Tibial nerve (tissue), 4 donors: ENCODE results near the gene DHFR2. TPM values are rescaled to one million over a fixed set of nuclear protein-coding genes. Genes with fewer than 3 reads are reported as not detected.
"Not testable (repeated sequence)": the region's sequence is repeated elsewhere in the genome, so short reads cannot be mapped to it uniquely, and the experiment has no call there.

ENCODE experiments used
- DNase-seq, 2 donors: peaks; one replicate each; pipeline ENCODE4 v3.0.0-alpha.2; 2019; ENCODE audit warnings: low spot score in 2 of 2
- H3K27ac ChIP-seq, 4 donors: fragments of 200-600 bp; sonication (generic) in 3 of 4; one replicate each; pipeline ENCODE4 v1.5.1; 2017 to 2019; ENCODE audit warnings: mild to moderate bottlenecking in 1 of 4
- H3K27me3 ChIP-seq, 2 donors: fragments of 200-600 bp; sonication (generic) in 1 of 2; one replicate each; pipeline versions ENCODE4 v1.5.1 to v1.6.0; 2017 to 2019
- H3K36me3 ChIP-seq, 3 donors: fragments of 200-600 bp; sonication (generic); one replicate each; pipeline ENCODE4 v1.5.1; 2018 to 2019
- H3K4me1 ChIP-seq, 4 donors: fragments of 200-600 bp; sonication (generic) in 3 of 4; one replicate each; pipeline ENCODE4 v1.5.1; 2017 to 2019
- H3K4me3 ChIP-seq, 4 donors: fragments of 200-600 bp; sonication (generic) in 3 of 4; one replicate each; pipeline ENCODE4 v1.5.1; 2017 to 2019; ENCODE audit warnings: mild to moderate bottlenecking in 1 of 4, moderate library complexity in 1 of 4
- H3K9me3 ChIP-seq, 4 donors: fragments of 200-600 bp; sonication (generic) in 3 of 4; one replicate each; pipeline ENCODE4 v1.5.1; 2017 to 2019
- CTCF ChIP-seq, 5 experiments: fragments of 200-600 bp in 3 of 5; fragments of 450-650 bp in 2 of 5; sonication (generic) in 3 of 5; IDR thresholded peaks; one replicate each; pipeline ENCODE4 v1.5.1; 2016 to 2019; ENCODE audit warnings: antibody characterized with exemption in 5 of 5, mild to moderate bottlenecking in 3 of 5, moderate library complexity in 2 of 5
- EP300 ChIP-seq, 2 donors: sonication (generic); formaldehyde crosslinking; IDR thresholded peaks; one replicate each; pipeline ENCODE4 v1.6.1; 2017; ENCODE audit warnings: antibody characterized with exemption in 2 of 2, mild to moderate bottlenecking in 1 of 2
- POLR2A ChIP-seq, 2 donors: fragments of 450-650 bp; IDR thresholded peaks; one replicate each; pipeline ENCODE4 v1.6.1; 2017; ENCODE audit warnings: antibody characterized with exemption in 2 of 2, mild to moderate bottlenecking in 2 of 2, moderate library complexity in 2 of 2
- WGBS, 2 donors: methylation state at CpG; one replicate each; pipeline ENCODE4 v1.1.5; 2018; 5-methylcytosine and 5-hydroxymethylcytosine counted together
- total RNA-seq, 4 donors: library from RNA; depleted of rRNA; stranded (reverse); fragments of >200 nt; gene quantifications; one replicate each; pipeline ENCODE4 v1.1.0, GENCODE V29; 2016

DHFR2 gene
- total RNA-seq, 4 donors from 2014 or later = 3.9 to 8.5 (median 4.9) TPM

DNA sequence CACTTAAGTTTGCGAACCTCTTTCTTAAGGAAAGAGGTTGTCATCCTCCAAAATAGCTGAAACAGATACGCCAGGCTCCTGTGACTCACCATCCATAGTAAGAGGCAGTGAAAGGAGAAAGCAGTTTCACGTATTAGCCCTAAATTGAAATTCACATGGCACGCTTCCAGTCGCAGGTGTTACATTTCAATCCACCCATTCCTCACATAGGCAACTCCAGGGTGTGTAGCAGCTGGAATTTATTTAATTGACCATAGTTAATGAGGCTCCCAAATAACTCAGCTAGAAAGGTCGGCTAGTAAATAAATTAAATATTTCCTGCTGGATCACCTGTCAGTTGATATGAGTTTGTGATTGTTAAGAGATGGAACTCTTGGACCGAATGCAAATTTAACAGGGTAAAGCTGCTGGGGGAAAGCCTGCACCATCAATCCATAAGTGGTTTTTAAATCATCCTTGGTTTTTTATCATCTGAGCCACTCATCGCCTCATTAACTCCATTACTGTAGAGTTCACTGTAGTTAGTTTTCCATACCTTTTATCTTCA is 19.7 kb upstream of the DHFR2 start:
- 84 to 90% methylated on average over 8 of the region's 8 CpGs for WGBS, 2 donors
- H3K9me3 ChIP-seq = no peaks in the 10 kb centered on the region
- peaks cover 0 to 10% (median 0%) of the 10 kb centered on the region in 4 donors for H3K4me1 ChIP-seq
- TF ChIP-seq CTCF (IDR thresholded peaks at IDR 0.05) (no peak), EP300 (IDR thresholded peaks at IDR 0.05) (no peak), POLR2A (IDR thresholded peaks at IDR 0.05) (no peak)
- DNase-seq = no peak
- no peaks in the 10 kb centered on the region for H3K27me3 ChIP-seq
- no peak overlapping the region for H3K4me3 ChIP-seq
- H3K36me3 ChIP-seq = peaks cover 0 to 21% (median 0%) of the 10 kb centered on the region in 3 donors
- no peak overlapping the region for H3K27ac ChIP-seq

- peaks cover 0 to 10% (median 0%) of the 10 kb centered on the region in 4 donors for H3K4me1 ChIP-seq
- no peak overlapping the region for H3K4me3 ChIP-seq
- H3K27ac ChIP-seq = no peak overlapping the region
- TF ChIP-seq EP300 (IDR thresholded peaks at IDR 0.05) = no peak
- TF ChIP-seq CTCF (IDR thresholded peaks at IDR 0.05) = no peak
- no peak for TF ChIP-seq POLR2A (IDR thresholded peaks at IDR 0.05)
- H3K36me3 ChIP-seq = peaks cover 0 to 24% (median 0%) of the 10 kb centered on the region in 3 donors
- H3K9me3 ChIP-seq = no peaks in the 10 kb centered on the region
- no peak for DNase-seq
- WGBS, 2 donors = 84 to 88% methylated on average over 5 of the region's 5 CpGs
- no peaks in the 10 kb centered on the region for H3K27me3 ChIP-seq
These were observed 19.2 kb upstream of the DHFR2 start for GRCh38 chr3:94081884-94082283.

DNA sequence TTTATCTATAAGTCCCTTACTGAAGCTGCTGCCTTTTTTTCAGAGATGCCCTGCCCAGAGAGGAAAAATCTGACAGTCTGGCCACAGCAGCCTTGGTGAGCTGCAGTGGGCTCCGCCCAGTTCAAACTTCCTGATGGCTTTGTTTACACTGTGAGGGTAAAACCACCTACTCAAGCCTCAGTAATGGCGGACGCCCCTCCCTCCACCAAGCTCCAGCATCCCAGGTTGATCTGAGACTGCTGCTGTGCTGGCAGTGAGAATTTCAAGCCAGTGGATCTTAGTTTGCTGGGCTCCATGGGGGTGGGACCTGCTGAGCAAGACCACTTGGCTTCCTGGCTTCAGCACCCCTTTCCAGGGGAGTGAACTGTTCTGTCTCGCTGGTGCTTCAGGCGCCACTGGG is 17.8 kb upstream of the DHFR2 start:
- 96 to 100% methylated on average over 4 to 5 of the region's 5 CpGs for WGBS, 2 donors
- H3K4me1 ChIP-seq, H3K4me3 ChIP-seq, H3K27me3 ChIP-seq, DNase-seq, H3K9me3 ChIP-seq, H3K27ac ChIP-seq: not testable (repeated sequence)
- peaks cover 0 to 24% (median 0%) of the 10 kb centered on the region in 3 donors for H3K36me3 ChIP-seq

DNA sequence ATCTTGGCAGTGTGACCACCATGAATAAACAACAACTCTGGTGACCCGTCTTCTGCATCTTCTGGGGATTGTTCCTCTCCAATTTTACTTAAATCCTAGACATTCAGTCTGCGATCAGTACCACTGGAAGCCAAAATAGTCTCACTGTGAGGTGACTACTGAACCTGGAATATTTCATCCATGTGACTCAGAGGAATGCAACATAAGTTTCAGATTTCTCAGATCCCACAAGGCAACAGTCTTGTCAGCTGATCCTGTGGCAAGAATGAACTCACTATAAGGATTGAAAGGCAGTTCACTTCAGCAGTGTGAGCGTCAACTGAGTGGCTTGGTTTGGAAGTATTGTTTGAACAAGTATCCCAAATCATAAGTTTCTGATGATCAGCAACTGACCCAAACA is 13.3 kb upstream of the DHFR2 start:
- WGBS, 2 donors = 93 to 98% methylated on average over 3 of the region's 3 CpGs
- no peak for TF ChIP-seq POLR2A (IDR thresholded peaks at IDR 0.05)
- no peak for TF ChIP-seq CTCF (IDR thresholded peaks at IDR 0.05)
- no peak for TF ChIP-seq EP300 (IDR thresholded peaks at IDR 0.05)

GRCh38 chr3:94071713-94072284 is 9.1 kb upstream of the DHFR2 start:
- H3K27me3 ChIP-seq = no peaks in the 10 kb centered on the region
- no peak overlapping the region for H3K4me3 ChIP-seq
- 88 to 89% methylated on average over 4 of the region's 4 CpGs for WGBS, 2 donors
- no peak overlapping the region for H3K27ac ChIP-seq
- no peak for DNase-seq
- peaks cover 0 to 39% (median 0%) of the 10 kb centered on the region in 3 donors for H3K36me3 ChIP-seq
- TF ChIP-seq POLR2A (IDR thresholded peaks at IDR 0.05) (no peak), EP300 (IDR thresholded peaks at IDR 0.05) (no peak), CTCF (IDR thresholded peaks at IDR 0.05) (no peak)
- no peaks in the 10 kb centered on the region for H3K9me3 ChIP-seq
- H3K4me1 ChIP-seq = peaks cover 0 to 9% (median 0%) of the 10 kb centered on the region in 4 donors

More for the DNA sequence above, 13.3 kb upstream of the DHFR2 start:
- Histone ChIP-seq H3K36me3 (peaks cover 0 to 27% (median 0%) of the 10 kb centered on the region in 3 donors), H3K27ac (no peak overlapping the region), H3K27me3 (no peaks in the 10 kb centered on the region), H3K9me3 (no peaks in the 10 kb centered on the region), H3K4me3 (no peak overlapping the region), H3K4me1 (peaks cover 0 to 10% (median 0%) of the 10 kb centered on the region in 4 donors)
- DNase-seq = no peak
